Right atrium auricular region (tissue), 2 donors: Measurements from ENCODE around the gene REM2. TPM values are rescaled to one million over a fixed set of nuclear protein-coding genes. Genes with fewer than 3 reads are reported as not detected.

Experiments
- DNase-seq: peaks from one replicate; pipeline ENCODE4 v3.0.0-alpha.2; 2019; ENCODE audit warnings: low spot score
- H3K27ac ChIP-seq, 2 donors: fragments of 200-600 bp; sonication (generic); 1 replicate in 1 of 2; 2 replicates in 1 of 2; pipeline ENCODE4 v1.5.1; 2016 to 2019
- H3K27me3 ChIP-seq, 2 donors: fragments of 200-600 bp; sonication (generic); one replicate each; pipeline versions ENCODE4 v1.5.1 to v1.6.0; 2017 to 2019
- H3K36me3 ChIP-seq: fragments of 200-600 bp; sonication (generic); one replicate; pipeline ENCODE4 v1.5.1; 2016
- H3K4me1 ChIP-seq, 2 donors: fragments of 200-600 bp; sonication (generic); one replicate each; pipeline versions ENCODE4 v1.5.1 to v1.6.0; 2017 to 2019
- H3K4me3 ChIP-seq, 2 donors: fragments of 200-600 bp; sonication (generic); 1 replicate in 1 of 2; 2 replicates in 1 of 2; pipeline ENCODE4 v1.5.1; 2017 to 2019; ENCODE audit warnings: mild to moderate bottlenecking in 1 of 2, moderate library complexity in 1 of 2
- H3K9me3 ChIP-seq, 2 donors: fragments of 200-600 bp; sonication (generic); one replicate each; pipeline ENCODE4 v1.5.1; 2019
- CTCF ChIP-seq, 2 donors: fragments of 200-600 bp; sonication (generic); IDR thresholded peaks; one replicate each; pipeline ENCODE4 v1.5.1; 2019; ENCODE audit warnings: antibody characterized with exemption in 2 of 2
- total RNA-seq, 2 donors: library from RNA; depleted of rRNA; stranded (reverse); fragments of >200 nt; gene quantifications; one replicate each; pipeline ENCODE4 v1.1.0, GENCODE V29; 2016

REM2 gene
- total RNA-seq, 2 donors from 2014 or later, result not detected

GRCh38 chr14:22846811-22847307 is 36.2 kb upstream of the REM2 start:
- TF ChIP-seq CTCF (IDR thresholded peaks at IDR 0.05), result no peak
- peaks cover 50% of the 10 kb centered on the region for H3K36me3 ChIP-seq
- peak overlapping the region; percentile 45 to 84 for H3K27ac ChIP-seq
- DNase-seq, result no peak
- H3K4me3 ChIP-seq, result no peak overlapping the region
- no peaks in the 10 kb centered on the region for H3K27me3 ChIP-seq
- no peaks in the 10 kb centered on the region for H3K9me3 ChIP-seq
- peaks cover 0 to 61% of the 10 kb centered on the region in 2 donors for H3K4me1 ChIP-seq

GRCh38 chr14:22847661-22848341 is 35.2 kb upstream of the REM2 start:
- Histone ChIP-seq H3K27me3 (no peaks in the 10 kb centered on the region), H3K36me3 (peaks cover 40% of the 10 kb centered on the region), H3K9me3 (no peaks in the 10 kb centered on the region), H3K4me3 (no peak overlapping the region), H3K4me1 (peaks cover 0 to 64% of the 10 kb centered on the region in 2 donors), H3K27ac (peak overlapping the region; percentile 72 to 84)
- no peak for DNase-seq
- TF ChIP-seq CTCF (IDR thresholded peaks at IDR 0.05), result no peak

- Histone ChIP-seq H3K27me3 (no peaks in the 10 kb centered on the region), H3K4me3 (no peak overlapping the region), H3K9me3 (no peaks in the 10 kb centered on the region), H3K27ac (peak overlapping the region; percentile 72 to 84), H3K4me1 (peaks cover 0 to 71% of the 10 kb centered on the region in 2 donors), H3K36me3 (peaks cover 33% of the 10 kb centered on the region)
- peak; percentile 81 for DNase-seq
- no peak for TF ChIP-seq CTCF (IDR thresholded peaks at IDR 0.05)
Measured at GRCh38 chr14:22848351-22849164, 34.5 kb upstream of the REM2 start.

- peaks cover 0 to 72% of the 10 kb centered on the region in 2 donors for H3K4me1 ChIP-seq
Measured at GRCh38 chr14:22849212-22849819, 33.7 kb upstream of the REM2 start.

More at GRCh38 chr14:22849212-22849819, 33.7 kb upstream of the REM2 start:
- DNase-seq, result peak; percentile 81
- Histone ChIP-seq H3K4me3 (no peak overlapping the region), H3K36me3 (peaks cover 27% of the 10 kb centered on the region), H3K9me3 (no peaks in the 10 kb centered on the region), H3K27ac (peak overlapping the region; percentile 72 to 84), H3K27me3 (no peaks in the 10 kb centered on the region)
- no peak for TF ChIP-seq CTCF (IDR thresholded peaks at IDR 0.05)
